HG03469 (cell line): ENCODE data around the gene GRK5.

Source experiments
- ATAC-seq: cut with Tn5 transposase; IDR thresholded peaks from one replicate; pipeline ENCODE4 v1.9.1; 2021; ENCODE audit warnings: mild to moderate bottlenecking, moderate library complexity, moderate number of reproducible peaks; ENCODE audit not compliant: unreplicated experiment

The GRK5 gene

GRCh38 chr10:119197921-119198320 is 9.4 kb upstream of the GRK5 start:
- no peak for ATAC-seq

DNA sequence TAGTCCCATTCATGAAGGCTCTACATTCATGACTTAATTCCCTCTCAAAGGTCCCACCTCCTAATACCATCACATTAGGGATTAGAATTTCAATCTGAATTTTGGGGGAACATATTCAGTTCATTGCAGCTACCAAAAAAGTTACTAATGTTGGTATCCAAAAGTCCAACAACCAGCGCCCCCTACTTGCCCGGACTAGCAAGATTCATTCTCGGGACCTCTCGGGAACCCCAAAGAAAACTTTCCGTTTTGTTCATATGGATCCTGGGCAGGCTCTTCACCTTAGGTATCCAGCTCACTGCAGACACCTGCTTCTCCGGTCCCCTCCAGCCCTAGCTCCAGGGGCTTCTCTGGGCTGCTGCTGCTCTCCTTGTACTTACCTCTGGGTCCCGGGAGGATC is 8.9 kb upstream of the GRK5 start:
- no peak for ATAC-seq

- ATAC-seq: no peak
These were observed 8.0 kb upstream of the GRK5 start for GRCh38 chr10:119199231-119199992.

GRCh38 chr10:119201233-119201632 is 6.1 kb upstream of the GRK5 start:
- ATAC-seq: no peak

DNA sequence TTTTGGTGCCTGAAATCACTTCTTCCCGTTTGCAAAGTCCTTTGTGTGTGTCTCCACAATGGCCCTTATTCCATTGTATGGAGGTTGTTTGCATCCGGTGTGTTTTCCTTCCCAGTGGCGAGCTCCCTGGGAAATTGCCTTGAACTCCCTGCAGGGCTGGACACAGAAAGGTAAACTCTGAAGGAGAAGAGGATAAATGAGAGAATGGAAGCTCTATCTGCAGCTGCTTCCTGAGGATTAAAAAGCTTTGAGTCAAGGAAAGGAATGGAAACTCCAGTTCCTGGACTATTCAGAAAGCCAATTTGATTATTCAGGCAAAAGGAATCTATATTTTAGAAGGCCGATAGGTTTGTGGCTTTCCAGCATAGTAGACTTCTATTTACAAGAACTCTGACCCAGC is 4.4 kb upstream of the GRK5 start:
- no peak for ATAC-seq

GRCh38 chr10:119205894-119206602 is 1.3 kb upstream of the GRK5 start:
- no peak for ATAC-seq

DNA sequence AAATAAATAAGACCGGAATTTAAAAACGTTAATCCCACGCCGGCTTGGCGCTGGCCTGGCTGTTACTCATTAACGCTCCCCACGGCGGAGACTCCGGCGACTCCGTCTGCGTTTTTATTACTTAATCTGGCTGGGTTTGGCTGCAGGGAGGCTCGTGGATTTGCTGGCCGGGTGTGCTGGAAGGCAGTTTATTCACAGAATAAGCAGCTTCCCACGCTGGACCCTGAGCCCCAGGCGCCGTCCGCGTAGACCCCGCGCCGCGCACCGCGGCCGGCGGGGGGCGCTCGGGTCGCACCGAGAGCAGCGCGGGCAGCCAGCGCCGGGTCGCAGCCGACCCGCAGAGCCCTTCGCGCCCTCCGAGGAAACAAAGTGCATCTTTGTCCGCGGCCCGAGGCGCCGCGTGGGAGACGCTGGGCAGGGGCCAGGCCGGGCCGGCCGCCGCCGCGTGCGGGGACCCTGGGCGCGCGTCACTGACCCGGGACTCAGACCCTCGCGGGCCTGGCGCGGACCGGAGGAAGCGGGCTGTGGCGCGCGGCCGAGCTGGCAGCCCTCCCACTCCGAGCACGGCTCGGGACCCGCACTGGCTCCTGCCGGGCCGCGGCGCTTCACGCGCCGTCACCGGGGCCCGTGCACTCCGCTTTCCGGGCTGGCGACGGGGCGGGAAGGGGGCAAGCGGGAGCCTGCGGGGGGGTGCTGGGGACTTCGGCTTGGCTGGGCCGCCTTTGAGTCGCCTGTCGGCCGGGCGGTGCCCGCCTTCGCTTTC is 587 bp upstream of the GRK5 start:
- ATAC-seq: peak; percentile 26

DNA sequence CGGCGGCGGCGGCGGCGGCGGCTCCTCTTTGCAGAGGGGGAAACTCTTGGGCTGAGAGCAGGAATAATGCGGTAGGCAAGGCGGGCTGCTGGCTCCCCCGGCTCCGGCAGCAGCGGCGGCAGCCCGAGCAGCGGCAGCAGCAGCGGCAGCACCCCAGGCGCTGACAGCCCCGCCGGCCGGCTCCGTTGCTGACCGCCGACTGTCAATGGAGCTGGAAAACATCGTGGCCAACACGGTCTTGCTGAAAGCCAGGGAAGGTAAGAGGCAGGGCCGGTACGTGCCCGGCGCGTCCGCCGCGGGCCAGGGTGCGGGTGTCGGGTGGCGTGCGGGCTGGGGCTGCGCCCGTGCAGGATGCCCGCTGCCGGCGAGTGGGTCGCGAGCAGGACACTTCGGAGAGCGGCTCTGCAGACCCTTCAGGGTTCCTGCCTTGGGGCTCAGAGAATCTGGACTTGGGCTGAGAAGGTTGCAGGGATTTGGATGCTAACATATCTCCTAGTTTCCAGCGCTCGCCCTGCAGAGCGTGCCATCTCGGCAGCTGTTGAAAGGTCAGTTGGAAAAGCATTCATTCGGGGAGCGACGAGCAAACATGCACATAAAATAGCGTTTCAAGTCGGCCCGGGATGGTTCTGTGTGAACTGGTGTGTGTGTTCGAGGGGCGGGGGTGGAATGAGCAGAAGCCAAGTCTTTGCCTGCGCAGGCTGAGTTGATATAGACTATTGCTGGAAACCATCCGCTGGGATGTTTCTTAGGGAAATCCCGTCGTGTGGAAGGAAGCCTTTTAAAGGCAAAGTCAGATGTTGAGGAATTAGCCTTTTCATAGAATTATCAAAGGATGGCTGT is 562 bp downstream of the GRK5 start:
- no peak for ATAC-seq

GRCh38 chr10:119208553-119208940 is 1.2 kb downstream of the GRK5 start:
- no peak for ATAC-seq

DNA sequence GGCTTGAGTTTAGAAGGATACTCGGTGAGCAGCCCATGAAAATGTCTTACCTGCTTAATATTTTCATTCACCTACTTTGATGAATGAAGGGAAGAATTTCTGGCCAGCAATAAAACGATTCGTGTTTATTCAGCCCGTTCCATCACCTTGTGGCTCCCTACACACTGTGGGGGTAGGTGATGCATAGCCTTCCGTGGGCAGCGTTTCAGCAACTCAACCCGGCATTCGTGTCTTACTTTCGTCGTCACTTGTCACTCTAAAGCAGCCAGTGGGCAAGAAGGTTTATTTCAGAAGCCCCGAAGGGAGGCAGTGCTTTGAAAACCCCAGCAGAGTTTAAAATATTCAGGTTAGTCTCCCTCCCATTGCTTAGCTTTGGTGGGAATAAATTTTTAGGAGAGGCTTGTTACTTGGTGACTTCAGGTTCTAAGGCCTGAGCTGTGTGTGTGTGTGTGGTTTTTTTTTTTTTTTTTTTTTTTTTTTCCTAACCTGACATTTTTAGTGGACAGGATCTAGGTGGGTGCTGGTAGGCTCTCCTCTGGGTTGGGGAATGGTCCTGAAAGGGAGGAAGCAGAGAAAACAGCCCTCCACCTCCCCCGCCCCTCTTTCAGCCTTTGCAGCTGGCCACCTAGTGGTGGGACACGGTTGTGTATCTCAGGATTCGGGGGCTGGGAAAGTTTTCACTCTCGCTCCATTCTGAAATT is 1.8 kb downstream of the GRK5 start:
- ATAC-seq: no peak

GRCh38 chr10:119209736-119210355 is 2.5 kb downstream of the GRK5 start:
- ATAC-seq: no peak

GRCh38 chr10:119210633-119211032 is 3.3 kb downstream of the GRK5 start:
- no peak for ATAC-seq

GRCh38 chr10:119211176-119211575 is 3.8 kb downstream of the GRK5 start:
- no peak for ATAC-seq

- no peak for ATAC-seq
These were observed 4.5 kb downstream of the GRK5 start for GRCh38 chr10:119211625-119212441.

- ATAC-seq: no peak
These were observed 8.0 kb downstream of the GRK5 start for GRCh38 chr10:119215371-119215770.

- ATAC-seq: no peak
These were observed 8.8 kb downstream of the GRK5 start for GRCh38 chr10:119216127-119216526.

GRCh38 chr10:119217401-119217800 is 10.0 kb downstream of the GRK5 start:
- ATAC-seq: no peak

DNA sequence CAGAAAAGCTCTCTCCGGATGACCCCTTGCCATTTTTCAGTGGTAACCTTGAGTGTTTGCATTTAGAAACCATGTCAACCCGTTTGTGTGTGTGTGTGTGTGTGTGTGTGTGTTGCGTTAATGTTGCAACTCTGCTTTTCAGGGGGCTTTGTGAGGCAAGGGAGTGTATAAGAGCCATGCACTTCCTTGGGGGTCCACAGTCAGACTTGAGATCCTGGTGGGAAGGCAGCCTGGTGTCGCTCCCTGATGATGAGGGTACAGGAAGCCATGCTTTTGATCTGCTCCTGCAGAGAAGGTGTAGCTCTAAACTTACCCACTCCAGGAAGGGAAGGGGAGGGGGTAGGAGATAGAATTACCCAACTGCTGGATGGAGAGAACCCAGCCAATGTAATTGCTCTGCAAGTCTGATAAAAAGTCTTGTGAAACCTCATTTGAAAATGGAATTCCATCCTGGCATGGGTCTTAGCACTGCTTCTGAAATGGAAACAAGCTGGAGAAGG is 10.7 kb downstream of the GRK5 start:
- no peak for ATAC-seq

GRCh38 chr10:119219871-119220270 is 12.5 kb downstream of the GRK5 start:
- ATAC-seq: no peak
